ENCODE data around the gene ADK. TPM values are rescaled to one million over a fixed set of nuclear protein-coding genes. Genes with fewer than 3 reads are reported as not detected.

ADK gene
- total and polyA plus RNA-seq, 10 donors, result 11.1 to 40.5 (median 32.1) TPM

- peak overlapping the region; percentile 11 to 74 (median 58) for H3K27ac ChIP-seq
- H3K27me3 ChIP-seq (replicated peaks in 1 of 7), result no peaks in the 10 kb centered on the region
- intact Hi-C loops (cut with DNase I; ENCODE audit: low total_unique reads), result no loop called here
- WGBS, 5 donors, result 72 to 82% (median 76%) methylated on average over 3 of the region's 3 CpGs
- H3K4me3 ChIP-seq, result no peak overlapping the region
- H3K9me3 ChIP-seq, result no peaks in the 10 kb centered on the region
- peak; percentile 74 for DNase-seq
- TF ChIP-seq POLR2AphosphoS5 (IDR thresholded peaks at IDR 0.05), result peak; percentile 31 to 42 (median 42)
- TF ChIP-seq, protein P1, sequence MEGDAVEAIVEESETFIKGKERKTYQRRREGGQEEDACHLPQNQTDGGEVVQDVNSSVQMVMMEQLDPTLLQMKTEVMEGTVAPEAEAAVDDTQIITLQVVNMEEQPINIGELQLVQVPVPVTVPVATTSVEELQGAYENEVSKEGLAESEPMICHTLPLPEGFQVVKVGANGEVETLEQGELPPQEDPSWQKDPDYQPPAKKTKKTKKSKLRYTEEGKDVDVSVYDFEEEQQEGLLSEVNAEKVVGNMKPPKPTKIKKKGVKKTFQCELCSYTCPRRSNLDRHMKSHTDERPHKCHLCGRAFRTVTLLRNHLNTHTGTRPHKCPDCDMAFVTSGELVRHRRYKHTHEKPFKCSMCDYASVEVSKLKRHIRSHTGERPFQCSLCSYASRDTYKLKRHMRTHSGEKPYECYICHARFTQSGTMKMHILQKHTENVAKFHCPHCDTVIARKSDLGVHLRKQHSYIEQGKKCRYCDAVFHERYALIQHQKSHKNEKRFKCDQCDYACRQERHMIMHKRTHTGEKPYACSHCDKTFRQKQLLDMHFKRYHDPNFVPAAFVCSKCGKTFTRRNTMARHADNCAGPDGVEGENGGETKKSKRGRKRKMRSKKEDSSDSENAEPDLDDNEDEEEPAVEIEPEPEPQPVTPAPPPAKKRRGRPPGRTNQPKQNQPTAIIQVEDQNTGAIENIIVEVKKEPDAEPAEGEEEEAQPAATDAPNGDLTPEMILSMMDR (IDR thresholded peaks at IDR 0.05 in 8 of 11, conservative IDR thresholded peaks at IDR 0.05 in 3 of 11), result no peak
- H3K4me1 ChIP-seq, result peaks cover 0 to 48% (median 10%) of the 10 kb centered on the region in 6 donors
- peaks cover 4 to 100% (median 86%) of the 10 kb centered on the region in 6 donors for H3K36me3 ChIP-seq
Observed at GRCh38 chr10:74118804-74119203, 32.2 kb upstream of the ADK start.

DNA sequence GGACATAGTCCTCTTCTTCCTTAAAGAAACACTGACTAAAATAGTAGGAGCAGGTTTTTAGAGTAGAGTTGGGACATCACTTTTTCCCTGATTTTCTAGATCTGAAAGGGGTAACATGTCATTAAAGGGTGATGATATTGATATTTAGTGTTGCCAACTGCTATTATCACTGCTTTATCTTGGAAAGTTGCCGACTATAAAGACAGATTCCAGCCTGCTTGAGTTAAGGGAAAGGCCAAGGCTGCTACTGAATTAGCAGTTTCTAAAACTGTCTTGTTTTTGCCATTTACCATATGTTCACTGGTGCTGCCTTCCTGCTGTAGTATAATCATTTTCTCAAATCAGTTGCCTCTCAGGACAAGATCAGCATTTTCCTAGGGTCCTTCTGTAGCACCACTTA is 30.1 kb upstream of the ADK start:
- H3K9me3 ChIP-seq, result no peaks in the 10 kb centered on the region
- WGBS, 5 donors, result 53 to 79% (median 75%) methylated on average over 1 of the region's 1 CpG
- intact Hi-C loops (cut with DNase I; ENCODE audit: low total_unique reads), result no loop called here
- DNase-seq, result no peak
- peak overlapping the region in 4 of 8 donors; percentile 5 to 45 (median 24) for H3K27ac ChIP-seq
- H3K4me3 ChIP-seq, result no peak overlapping the region
- peaks cover 0 to 48% (median 10%) of the 10 kb centered on the region in 6 donors for H3K4me1 ChIP-seq
- TF ChIP-seq POLR2AphosphoS5 (IDR thresholded peaks at IDR 0.05), result no peak
- TF ChIP-seq, protein P1 (IDR thresholded peaks at IDR 0.05 in 8 of 11, conservative IDR thresholded peaks at IDR 0.05 in 3 of 11), result no peak
- TF ChIP-seq POLR2A (IDR thresholded peaks at IDR 0.05), result no peak
- peaks cover 4 to 100% (median 85%) of the 10 kb centered on the region in 6 donors for H3K36me3 ChIP-seq
- H3K27me3 ChIP-seq (replicated peaks in 1 of 7), result no peaks in the 10 kb centered on the region

GRCh38 chr10:74121368-74121767 is 29.7 kb upstream of the ADK start:
- H3K36me3 ChIP-seq, result peaks cover 4 to 100% (median 86%) of the 10 kb centered on the region in 6 donors
- no peaks in the 10 kb centered on the region for H3K9me3 ChIP-seq
- peaks cover 0 to 48% (median 10%) of the 10 kb centered on the region in 6 donors for H3K4me1 ChIP-seq
- intact Hi-C loops (cut with DNase I; ENCODE audit: low total_unique reads), result no loop called here
- no peaks in the 10 kb centered on the region for H3K27me3 ChIP-seq (replicated peaks in 1 of 7)
- 68 to 97% (median 91%) methylated on average over 1 of the region's 1 CpG for WGBS, 5 donors
- TF ChIP-seq POLR2A (IDR thresholded peaks at IDR 0.05), result no peak
- no peak for TF ChIP-seq POLR2AphosphoS5 (IDR thresholded peaks at IDR 0.05)
- TF ChIP-seq, protein P1 (IDR thresholded peaks at IDR 0.05 in 8 of 11, conservative IDR thresholded peaks at IDR 0.05 in 3 of 11), result no peak
- H3K27ac ChIP-seq, result peak overlapping the region in 4 of 8 donors; percentile 5 to 45 (median 24)
- no peak overlapping the region for H3K4me3 ChIP-seq
- no peak for DNase-seq

GRCh38 chr10:74122060-74122459 is 29.0 kb upstream of the ADK start:
- TF ChIP-seq POLR2AphosphoS5 (IDR thresholded peaks at IDR 0.05) (no peak), POLR2A (IDR thresholded peaks at IDR 0.05) (no peak)
- H3K36me3 ChIP-seq, result peaks cover 4 to 100% (median 86%) of the 10 kb centered on the region in 6 donors
- 79 to 82% (median 81%) methylated on average over 3 of the region's 3 CpGs for WGBS, 5 donors

More at GRCh38 chr10:74122060-74122459, 29.0 kb upstream of the ADK start:
- Histone ChIP-seq H3K27ac (peak overlapping the region in 1 of 8 donors; percentile 24), H3K4me1 (peaks cover 0 to 48% (median 10%) of the 10 kb centered on the region in 6 donors), H3K27me3 (replicated peaks in 1 of 7) (no peaks in the 10 kb centered on the region), H3K4me3 (no peak overlapping the region), H3K9me3 (no peaks in the 10 kb centered on the region)
- intact Hi-C loops (cut with DNase I; ENCODE audit: low total_unique reads), result no loop called here
- DNase-seq, result no peak
